ENCODE data around the gene ADCY10. TPM values are rescaled to one million over a fixed set of nuclear protein-coding genes. Genes with fewer than 3 reads are reported as not detected.

Gene ADCY10
- polyA plus RNA-seq, 1 donor from 2014 or later = 0.09 TPM

- no peak for TF ChIP-seq REST (IDR thresholded peaks at IDR 0.05; ENCODE audit: borderline replicate concordance)
- TF ChIP-seq EP300 (conservative IDR thresholded peaks at IDR 0.05; ENCODE audit: poor library complexity, severe bottlenecking) = no peak
- TF ChIP-seq POLR2AphosphoS5 (IDR thresholded peaks at IDR 0.05) = no peak
- no peak for TF ChIP-seq CTCF (IDR thresholded peaks at IDR 0.05; ENCODE audit: poor library complexity, severe bottlenecking)
- no peak for TF ChIP-seq TAF1 (IDR thresholded peaks at IDR 0.05; ENCODE audit: low read depth)
- H3K9ac ChIP-seq (ENCODE audit: low read length) = no peak overlapping the region
- no peaks in the 10 kb centered on the region for H3K27me3 ChIP-seq (ENCODE audit: insufficient read depth, low read depth, low read length)
- H4K20me1 ChIP-seq (ENCODE audit: insufficient read depth) = no peaks in the 10 kb centered on the region
- H3K79me2 ChIP-seq (replicated peaks; ENCODE audit: insufficient read depth, low read length) = no peaks in the 10 kb centered on the region
- peaks cover 6% of the 10 kb centered on the region for H3K9me3 ChIP-seq (ENCODE audit: low read length)
- H2AFZ ChIP-seq (ENCODE audit: low read depth, low read length) = no peak overlapping the region
- no peak overlapping the region for H3K4me2 ChIP-seq (ENCODE audit: low read length)
- no peak overlapping the region for H3K4me3 ChIP-seq (ENCODE audit: low read length)
- H3K36me3 ChIP-seq (ENCODE audit: insufficient read depth, low read length) = peaks cover 16% of the 10 kb centered on the region
- no peak overlapping the region for H3K27ac ChIP-seq (ENCODE audit: low read length)
- H3K9me2 ChIP-seq (ENCODE audit: insufficient read depth, low read length) = no peaks in the 10 kb centered on the region
- no peaks in the 10 kb centered on the region for H3F3A ChIP-seq (ENCODE audit: insufficient read depth, low read length, poor library complexity, severe bottlenecking)
Observed at GRCh38 chr1:167784876-167785550, 128.9 kb downstream of the ADCY10 start.

- H4K20me1 ChIP-seq (ENCODE audit: insufficient read depth) = no peaks in the 10 kb centered on the region
- H3K27ac ChIP-seq (ENCODE audit: low read length) = no peak overlapping the region
- H3K4me2 ChIP-seq (ENCODE audit: low read length) = no peak overlapping the region
- no peaks in the 10 kb centered on the region for H3K79me2 ChIP-seq (replicated peaks; ENCODE audit: insufficient read depth, low read length)
- H3K36me3 ChIP-seq (ENCODE audit: insufficient read depth, low read length) = peaks cover 13% of the 10 kb centered on the region
- H3K9me2 ChIP-seq (ENCODE audit: insufficient read depth, low read length) = no peaks in the 10 kb centered on the region
- H3K9me3 ChIP-seq (ENCODE audit: low read length) = peaks cover 6% of the 10 kb centered on the region
- no peaks in the 10 kb centered on the region for H3K27me3 ChIP-seq (ENCODE audit: insufficient read depth, low read depth, low read length)
- no peak overlapping the region for H2AFZ ChIP-seq (ENCODE audit: low read depth, low read length)
- no peak for TF ChIP-seq POLR2AphosphoS5 (IDR thresholded peaks at IDR 0.05)
- no peak for TF ChIP-seq EZH2 (IDR thresholded peaks at IDR 0.05; ENCODE audit: borderline replicate concordance, insufficient read depth, low read length, poor library complexity, severe bottlenecking)
- TF ChIP-seq EP300 (conservative IDR thresholded peaks at IDR 0.05; ENCODE audit: poor library complexity, severe bottlenecking) = no peak
- TF ChIP-seq RAD21 (conservative IDR thresholded peaks at IDR 0.05) = no peak
- no peak for TF ChIP-seq TAF1 (IDR thresholded peaks at IDR 0.05; ENCODE audit: low read depth)
- no peak for TF ChIP-seq MXI1 (conservative IDR thresholded peaks at IDR 0.05; ENCODE audit: poor library complexity, severe bottlenecking)
- TF ChIP-seq CTCF (IDR thresholded peaks at IDR 0.05; ENCODE audit: poor library complexity, severe bottlenecking) = no peak
- no peak for TF ChIP-seq SMC3 (conservative IDR thresholded peaks at IDR 0.05; ENCODE audit: poor library complexity)
- no peak for TF ChIP-seq REST (IDR thresholded peaks at IDR 0.05; ENCODE audit: borderline replicate concordance)
- no peaks in the 10 kb centered on the region for H3F3A ChIP-seq (ENCODE audit: insufficient read depth, low read length, poor library complexity, severe bottlenecking)
- H3K4me3 ChIP-seq (ENCODE audit: low read length) = no peak overlapping the region
- H3K9ac ChIP-seq (ENCODE audit: low read length) = no peak overlapping the region
Observed at GRCh38 chr1:167782946-167783345, 131.0 kb downstream of the ADCY10 start.

Data from neural cell (in vitro differentiated cells).